SK-N-SH (cell line): ENCODE measurements around the gene FOXM1. TPM values are rescaled to one million over a fixed set of nuclear protein-coding genes. Genes with fewer than 3 reads are reported as not detected.

Experiments used
- CTCF ChIA-PET: fragments of 300-600, 350-600 bp; formaldehyde crosslinking; extraction: SDS; loops from one replicate; lab custom pipeline; 2021; lab: Yijun Ruan, JAX
- POLR2A ChIA-PET: fragments of 350-600 bp; sonication (Branson Sonifier 250); formaldehyde crosslinking; extraction: SDS; loops from one replicate; lab custom pipeline; 2020; ENCODE audit warnings: antibody characterized with exemption, inconsistent platforms; lab: Yijun Ruan, JAX
- DNase-seq: peaks from one replicate; pipeline ENCODE4 v3.0.0; 2012
- H2AFZ ChIP-seq: fragments of 200-600 bp; sonication (generic); 2 replicates; pipeline ENCODE4 v1.8.1; 2016; ENCODE audit warnings: antibody characterized with exemption, mild to moderate bottlenecking, low read depth
- H3F3A ChIP-seq: fragments of 200-600 bp; sonication (generic); replicated peaks from 2 replicates; pipeline ENCODE3; 2016; ENCODE audit warnings: antibody characterized with exemption, mild to moderate bottlenecking; ENCODE audit not compliant: insufficient read depth
- H3K27ac ChIP-seq, 2 experiments: fragments of 200-500 bp in 1 of 2; fragments of 200-600 bp in 1 of 2; sonication (Bioruptor generic) in 1 of 2; sonication (generic), shearing (Covaris generic) in 1 of 2; 2 replicates each; pipeline versions ENCODE4 v1.5.1 to v1.6.1; 2014 to 2016; ENCODE audit warnings: low read depth in 2 of 2, inconsistent platforms in 1 of 2, low read length in 1 of 2, mild to moderate bottlenecking in 1 of 2, mixed read lengths in 1 of 2
- H3K27me3 ChIP-seq: fragments of 200-600 bp; sonication (generic), shearing (Covaris generic); 2 replicates; pipeline ENCODE4 v1.6.1; 2016; ENCODE audit warnings: mixed run types; ENCODE audit not compliant: insufficient read depth
- H3K36me3 ChIP-seq, 2 experiments: fragments of 200-500 bp in 1 of 2; fragments of 200-600 bp in 1 of 2; sonication (Bioruptor generic) in 1 of 2; sonication (generic) in 1 of 2; replicated peaks in 1 of 2; 2 replicates each; pipeline versions ENCODE3 to v1.5.1; 2014 to 2016; ENCODE audit warnings: low read length in 1 of 2, mild to moderate bottlenecking in 1 of 2; ENCODE audit not compliant: insufficient read depth in 2 of 2, control insufficient read depth in 1 of 2
- H3K4me1 ChIP-seq, 2 experiments: fragments of 200-500 bp in 1 of 2; fragments of 200-600 bp in 1 of 2; sonication (Bioruptor generic) in 1 of 2; sonication (generic), shearing (Covaris generic) in 1 of 2; 2 replicates each; pipeline versions ENCODE4 v1.5.1 to v1.6.1; 2014 to 2016; ENCODE audit warnings: low read depth in 1 of 2, low read length in 1 of 2, mixed run types in 1 of 2; ENCODE audit not compliant: insufficient read depth in 2 of 2, control insufficient read depth in 1 of 2
- H3K4me2 ChIP-seq: fragments of 200-600 bp; sonication (generic), shearing (Covaris generic); 2 replicates; pipeline ENCODE4 v1.6.1; 2017; ENCODE audit warnings: mixed run types
- H3K4me3 ChIP-seq, 2 experiments: fragments of 200-500 bp in 1 of 2; fragments of 200-600 bp in 1 of 2; sonication (Bioruptor generic) in 1 of 2; sonication (generic), shearing (Covaris generic) in 1 of 2; 2 replicates each; pipeline versions ENCODE4 v1.5.1 to v1.8.1; 2014 to 2016; ENCODE audit warnings: low read depth in 2 of 2, inconsistent platforms in 1 of 2, low read length in 1 of 2, mild to moderate bottlenecking in 1 of 2, mixed read lengths in 1 of 2, moderate library complexity in 1 of 2
- H3K79me2 ChIP-seq: fragments of 200-600 bp; sonication (generic); 2 replicates; pipeline ENCODE4 v1.8.1; 2017; ENCODE audit warnings: mild to moderate bottlenecking; ENCODE audit not compliant: insufficient read depth
- H3K9ac ChIP-seq: fragments of 200-600 bp; sonication (generic); 2 replicates; pipeline ENCODE4 v1.6.1; 2017; ENCODE audit warnings: mixed run types
- H3K9me2 ChIP-seq: fragments of 200-600 bp; sonication (generic); 2 replicates; pipeline ENCODE4 v1.6.1; 2017; ENCODE audit warnings: mixed run types
- H3K9me3 ChIP-seq: fragments of 200-600 bp; sonication (generic); 2 replicates; pipeline ENCODE4 v1.6.1; 2017; ENCODE audit warnings: mixed run types, mild to moderate bottlenecking, moderate library complexity
- H4K20me1 ChIP-seq: fragments of 200-600 bp; sonication (generic); 2 replicates; pipeline ENCODE4 v1.6.1; 2017; ENCODE audit warnings: mild to moderate bottlenecking, mixed run types; ENCODE audit not compliant: insufficient read depth
- CHD2 ChIP-seq: fragments of 150-350 bp; IDR thresholded peaks from 2 replicates; pipeline ENCODE4 v1.6.1; 2018; ENCODE audit warnings: low read length; ENCODE audit not compliant: partially characterized antibody
- EP300 ChIP-seq, 2 experiments: IDR thresholded peaks; 2 replicates each; pipeline versions ENCODE4 v1.4.0 to v1.6.1; 2012; ENCODE audit warnings: borderline replicate concordance in 1 of 2, low read depth in 1 of 2, low read length in 1 of 2
- EZH2phosphoT487 ChIP-seq: fragments of 200-600 bp; sonication (generic); IDR thresholded peaks from 2 replicates; pipeline ENCODE4 v1.6.1; 2017; ENCODE audit warnings: low read depth, mixed run types, mild to moderate bottlenecking, antibody characterized with exemption, moderate library complexity, borderline replicate concordance
- GATA2 ChIP-seq: sonication (generic); formaldehyde crosslinking; IDR thresholded peaks from 2 replicates; pipeline ENCODE4 v1.5.0; 2020; ENCODE audit warnings: mild to moderate bottlenecking, missing genetic modification reagents
- JUND ChIP-seq: IDR thresholded peaks from 2 replicates; pipeline ENCODE4 v1.4.0; 2012
- MXI1 ChIP-seq: IDR thresholded peaks from 2 replicates; pipeline ENCODE4 v1.6.1; 2012; ENCODE audit warnings: mild to moderate bottlenecking, low read depth, low read length, improper control_type of control experiment
- NFIC ChIP-seq: IDR thresholded peaks from 2 replicates; pipeline ENCODE4 v1.4.0; 2012; ENCODE audit warnings: borderline replicate concordance
- NRF1 ChIP-seq: IDR thresholded peaks from 2 replicates; pipeline ENCODE4 v1.6.1; 2012; ENCODE audit warnings: low read depth, mild to moderate bottlenecking, low read length
- RAD21 ChIP-seq: IDR thresholded peaks from 2 replicates; pipeline ENCODE4 v1.6.1; 2012; ENCODE audit warnings: mild to moderate bottlenecking, low read length
- RCOR1 ChIP-seq: fragments of 150-350 bp; IDR thresholded peaks from 2 replicates; pipeline ENCODE4 v1.6.1; 2017; ENCODE audit warnings: antibody characterized with exemption, low read length
- SIN3A ChIP-seq: IDR thresholded peaks from 2 replicates; pipeline ENCODE4 v1.6.1; 2012; ENCODE audit warnings: low read depth, mild to moderate bottlenecking, low read length, moderate library complexity, borderline replicate concordance
- SMC3 ChIP-seq: IDR thresholded peaks from 2 replicates; pipeline ENCODE4 v1.6.1; 2012; ENCODE audit warnings: low read depth, low read length, improper control_type of control experiment
- TAF1 ChIP-seq: IDR thresholded peaks from 2 replicates; pipeline ENCODE4 v1.6.1; 2012; ENCODE audit warnings: low read depth, mild to moderate bottlenecking, low read length, moderate library complexity, borderline replicate concordance
- TEAD4 ChIP-seq: IDR thresholded peaks from 2 replicates; pipeline ENCODE4 v1.4.0; 2012; ENCODE audit warnings: mild to moderate bottlenecking, borderline replicate concordance; ENCODE audit not compliant: insufficient read depth
- YY1 ChIP-seq: IDR thresholded peaks from 2 replicates; pipeline ENCODE4 v1.4.0; 2012; ENCODE audit warnings: low read depth, mild to moderate bottlenecking
- WGBS: methylation state at CpG from one replicate; pipeline ENCODE4 v1.1.6; 2017; ENCODE audit warnings: low lambda C conversion rate; 5-methylcytosine and 5-hydroxymethylcytosine counted together
- polyA plus RNA-seq, 3 experiments: library from polyadenylated mRNA; depleted of rRNA; stranded (reverse); fragments of >200 nt; gene quantifications; 2 replicates each; pipeline ENCODE4 v1.2.3, GENCODE V29; 2012
- TF ChIP-seq, protein P1 (sequence below): IDR thresholded peaks from 2 replicates; pipeline ENCODE4 v1.4.0; 2012; ENCODE audit warnings: low read depth
- TF ChIP-seq, protein P2 (sequence below): fragments of 150-350 bp; IDR thresholded peaks from 2 replicates; pipeline ENCODE4 v1.6.1; 2016; ENCODE audit warnings: mild to moderate bottlenecking, low read depth, low read length
- TF ChIP-seq, protein P3 (sequence below): fragments of 150-350 bp; IDR thresholded peaks from 2 replicates; pipeline ENCODE4 v1.6.1; 2017; ENCODE audit warnings: antibody characterized with exemption, low read length, low read depth, borderline replicate concordance
- TF ChIP-seq, protein P4 (sequence below): IDR thresholded peaks from 2 replicates; pipeline ENCODE4 v1.4.0; 2012; ENCODE audit warnings: low read depth, borderline replicate concordance
- TF ChIP-seq, protein P5 (sequence below): IDR thresholded peaks from 2 replicates; pipeline ENCODE4 v1.4.0; 2012; ENCODE audit warnings: low read depth, borderline replicate concordance

The FOXM1 gene
- polyA plus RNA-seq, 1 of the 3 experiments (the other 2 are of a cell fraction), result 29.9 TPM

DNA sequence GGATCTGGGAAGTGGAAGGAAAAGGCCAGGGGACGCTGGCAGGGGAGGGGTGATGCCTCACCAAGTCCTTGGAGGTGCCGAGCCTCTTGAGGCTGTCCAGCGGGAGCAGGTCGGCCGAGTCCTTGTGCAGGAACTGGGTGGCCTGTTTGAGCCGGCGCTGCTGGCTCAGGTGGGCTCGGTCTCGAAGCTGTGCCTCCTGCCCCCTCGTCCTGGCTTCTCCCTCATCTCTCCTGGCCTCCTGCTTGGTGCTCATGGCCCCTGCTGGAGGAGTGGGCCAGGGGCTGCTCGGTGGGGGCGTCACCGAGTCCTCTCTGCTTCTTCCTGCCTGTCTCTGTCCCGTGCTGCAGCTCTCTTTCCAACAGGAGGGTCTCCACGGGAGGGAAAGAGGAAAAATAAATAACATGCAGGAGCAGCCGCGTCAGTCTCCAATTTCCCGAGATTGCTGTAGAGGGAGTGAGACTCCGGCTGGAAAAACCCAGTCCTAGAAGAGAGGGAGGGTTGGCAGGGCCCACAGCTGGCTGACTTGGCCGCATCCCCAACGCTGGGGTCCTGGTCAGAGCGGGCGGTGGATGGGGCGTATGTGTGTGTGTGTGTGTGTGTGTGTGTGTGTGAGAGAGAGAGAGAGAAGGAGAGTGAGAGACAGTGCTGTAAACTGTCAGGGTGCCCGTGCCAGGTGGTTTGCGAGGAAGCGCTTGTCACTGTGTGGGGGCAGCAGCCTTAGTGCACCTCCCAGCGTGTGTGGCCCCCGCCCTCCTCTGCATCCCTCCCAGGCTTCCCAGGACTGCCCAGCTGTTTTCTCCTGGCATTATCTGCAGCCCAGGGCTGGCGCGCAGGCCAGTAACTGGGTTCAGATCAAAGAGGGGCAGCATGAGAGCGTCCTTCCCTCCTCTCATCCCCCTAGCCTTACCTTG lies 42.1 kb downstream of the FOXM1 start, which contains the start of gene NRIP2:
Gene NRIP2, minus strand, starts transcription at position 455 of the 911 bp plus-strand sequence. Its CDS starts 52 bp downstream, at position 403.
- 42% methylated on average over 27 of the region's 32 CpGs for WGBS
- TF ChIP-seq EZH2phosphoT487, result no peak
- TF ChIP-seq EP300 (IDR thresholded peaks at IDR 0.05; ENCODE audit: borderline replicate concordance in 1 of 2, low read depth in 1 of 2, low read length in 1 of 2), result no peak
- TF ChIP-seq GATA2 (CRISPR knock-in tag), result peak; percentile 36; the same call in 1 of the 2 replicates
- no peak for TF ChIP-seq RCOR1
- TF ChIP-seq TAF1, result no peak
- peak; percentile 26; the same call in 1 of the 2 replicates for TF ChIP-seq RAD21
- TF ChIP-seq TEAD4, result no peak
- peak; percentile 57; the same call in 1 of the 2 replicates for TF ChIP-seq MXI1
- TF ChIP-seq, protein P1, sequence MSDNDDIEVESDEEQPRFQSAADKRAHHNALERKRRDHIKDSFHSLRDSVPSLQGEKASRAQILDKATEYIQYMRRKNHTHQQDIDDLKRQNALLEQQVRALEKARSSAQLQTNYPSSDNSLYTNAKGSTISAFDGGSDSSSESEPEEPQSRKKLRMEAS, result no peak
- no peak for TF ChIP-seq SMC3
- TF ChIP-seq, protein P2, sequence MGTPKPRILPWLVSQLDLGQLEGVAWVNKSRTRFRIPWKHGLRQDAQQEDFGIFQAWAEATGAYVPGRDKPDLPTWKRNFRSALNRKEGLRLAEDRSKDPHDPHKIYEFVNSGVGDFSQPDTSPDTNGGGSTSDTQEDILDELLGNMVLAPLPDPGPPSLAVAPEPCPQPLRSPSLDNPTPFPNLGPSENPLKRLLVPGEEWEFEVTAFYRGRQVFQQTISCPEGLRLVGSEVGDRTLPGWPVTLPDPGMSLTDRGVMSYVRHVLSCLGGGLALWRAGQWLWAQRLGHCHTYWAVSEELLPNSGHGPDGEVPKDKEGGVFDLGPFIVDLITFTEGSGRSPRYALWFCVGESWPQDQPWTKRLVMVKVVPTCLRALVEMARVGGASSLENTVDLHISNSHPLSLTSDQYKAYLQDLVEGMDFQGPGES, result no peak
- Histone ChIP-seq H3K9me2 (no peaks in the 10 kb centered on the region), H3K9ac (no peak within 1 kb of the TSS), H3K79me2 (no peaks in the 10 kb centered on the region), H4K20me1 (no peaks in the 10 kb centered on the region), H2AFZ (no peak within 1 kb of the TSS), H3K4me3 (no peak within 1 kb of the TSS; a peak in 1 of 4 replicates), H3K4me1 (peaks cover 4 to 15% of the 10 kb centered on the region in 2 experiments; a peak in 3 of 4 replicates), H3K36me3 (no peaks in the 10 kb centered on the region), H3F3A (no peaks in the 10 kb centered on the region), H3K27me3 (no peaks in the 10 kb centered on the region), H3K4me2 (no peak within 1 kb of the TSS), H3K27ac (no peak within 1 kb of the TSS), H3K9me3 (no peaks in the 10 kb centered on the region)
- ChIA-PET CTCF (interaction anchor here (0.7 to 3.5 kb wide), 11 partner anchors 11 to 207 kb away, joined by 3 to 15 read pairs (median 4); partner anchors contain the start of genes FOXM1, ITFG2 and RHNO1), POLR2A (interaction anchor here (0.6 kb wide), 2 partner anchors 22 to 530 kb away, joined by 3 to 4 read pairs; no protein-coding TSS in a partner anchor)
- DNase-seq, result peak; percentile 90

DNA sequence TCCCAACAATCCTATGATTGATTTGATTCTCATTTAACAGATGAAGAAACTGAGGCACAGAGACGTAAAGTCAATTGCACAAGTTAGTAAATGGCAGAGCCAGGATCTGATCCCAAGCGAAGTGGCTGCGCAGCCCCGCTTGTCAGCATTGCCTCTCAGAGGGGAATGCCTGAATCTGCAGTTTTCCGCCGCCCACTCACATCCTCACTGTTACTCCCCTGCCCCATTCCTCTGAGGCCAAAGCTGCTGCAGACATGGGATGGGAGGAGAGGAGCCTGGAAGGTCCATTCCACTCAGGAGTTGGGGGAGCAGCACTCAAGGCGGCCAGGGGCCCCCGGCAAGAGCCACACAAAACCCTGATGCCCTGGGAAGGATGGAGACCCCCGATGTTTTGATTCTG lies 43.2 kb downstream of the FOXM1 start:
- H3K79me2 ChIP-seq, result no peaks in the 10 kb centered on the region
- TF ChIP-seq NFIC (no peak), YY1 (no peak), CHD2 (no peak), SIN3A (no peak), RAD21 (no peak), JUND (no peak), NRF1 (no peak), MXI1 (no peak)
- TF ChIP-seq, protein P3, sequence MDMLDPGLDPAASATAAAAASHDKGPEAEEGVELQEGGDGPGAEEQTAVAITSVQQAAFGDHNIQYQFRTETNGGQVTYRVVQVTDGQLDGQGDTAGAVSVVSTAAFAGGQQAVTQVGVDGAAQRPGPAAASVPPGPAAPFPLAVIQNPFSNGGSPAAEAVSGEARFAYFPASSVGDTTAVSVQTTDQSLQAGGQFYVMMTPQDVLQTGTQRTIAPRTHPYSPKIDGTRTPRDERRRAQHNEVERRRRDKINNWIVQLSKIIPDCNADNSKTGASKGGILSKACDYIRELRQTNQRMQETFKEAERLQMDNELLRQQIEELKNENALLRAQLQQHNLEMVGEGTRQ, result no peak
- TF ChIP-seq, protein P4, sequence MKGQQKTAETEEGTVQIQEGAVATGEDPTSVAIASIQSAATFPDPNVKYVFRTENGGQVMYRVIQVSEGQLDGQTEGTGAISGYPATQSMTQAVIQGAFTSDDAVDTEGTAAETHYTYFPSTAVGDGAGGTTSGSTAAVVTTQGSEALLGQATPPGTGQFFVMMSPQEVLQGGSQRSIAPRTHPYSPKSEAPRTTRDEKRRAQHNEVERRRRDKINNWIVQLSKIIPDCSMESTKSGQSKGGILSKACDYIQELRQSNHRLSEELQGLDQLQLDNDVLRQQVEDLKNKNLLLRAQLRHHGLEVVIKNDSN, result no peak
- TF ChIP-seq, protein P5, sequence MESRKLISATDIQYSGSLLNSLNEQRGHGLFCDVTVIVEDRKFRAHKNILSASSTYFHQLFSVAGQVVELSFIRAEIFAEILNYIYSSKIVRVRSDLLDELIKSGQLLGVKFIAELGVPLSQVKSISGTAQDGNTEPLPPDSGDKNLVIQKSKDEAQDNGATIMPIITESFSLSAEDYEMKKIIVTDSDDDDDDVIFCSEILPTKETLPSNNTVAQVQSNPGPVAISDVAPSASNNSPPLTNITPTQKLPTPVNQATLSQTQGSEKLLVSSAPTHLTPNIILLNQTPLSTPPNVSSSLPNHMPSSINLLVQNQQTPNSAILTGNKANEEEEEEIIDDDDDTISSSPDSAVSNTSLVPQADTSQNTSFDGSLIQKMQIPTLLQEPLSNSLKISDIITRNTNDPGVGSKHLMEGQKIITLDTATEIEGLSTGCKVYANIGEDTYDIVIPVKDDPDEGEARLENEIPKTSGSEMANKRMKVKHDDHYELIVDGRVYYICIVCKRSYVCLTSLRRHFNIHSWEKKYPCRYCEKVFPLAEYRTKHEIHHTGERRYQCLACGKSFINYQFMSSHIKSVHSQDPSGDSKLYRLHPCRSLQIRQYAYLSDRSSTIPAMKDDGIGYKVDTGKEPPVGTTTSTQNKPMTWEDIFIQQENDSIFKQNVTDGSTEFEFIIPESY, result no peak
- TF ChIP-seq, protein P1, result no peak
- TF ChIP-seq, all 33 proteins: peak for 0
- Histone ChIP-seq H3K9me2 (no peaks in the 10 kb centered on the region), H3K4me3 (no peak overlapping the region), H3K4me1 (peaks cover 4 to 15% of the 10 kb centered on the region in 2 experiments; a peak in 3 of 4 replicates), H3F3A (no peaks in the 10 kb centered on the region), H4K20me1 (no peaks in the 10 kb centered on the region), H3K27me3 (no peaks in the 10 kb centered on the region), H3K27ac (no peak overlapping the region), H2AFZ (no peak overlapping the region), H3K9me3 (no peaks in the 10 kb centered on the region), H3K4me2 (no peak overlapping the region), H3K9ac (no peak overlapping the region), H3K36me3 (no peaks in the 10 kb centered on the region)
- 95% methylated on average over 9 of the region's 9 CpGs for WGBS
- ChIA-PET CTCF (interaction anchor here (0.7 to 3.5 kb wide), 7 partner anchors 12 to 208 kb away, joined by 3 to 15 read pairs (median 4); partner anchors contain the start of gene ITFG2), POLR2A (no interaction called here)
- DNase-seq, result no peak
